ENCODE results near the gene PTS.
A peak's percentile ranks its signal among the peaks of the same experiment; 100 is the strongest.

The PTS gene

DNA sequence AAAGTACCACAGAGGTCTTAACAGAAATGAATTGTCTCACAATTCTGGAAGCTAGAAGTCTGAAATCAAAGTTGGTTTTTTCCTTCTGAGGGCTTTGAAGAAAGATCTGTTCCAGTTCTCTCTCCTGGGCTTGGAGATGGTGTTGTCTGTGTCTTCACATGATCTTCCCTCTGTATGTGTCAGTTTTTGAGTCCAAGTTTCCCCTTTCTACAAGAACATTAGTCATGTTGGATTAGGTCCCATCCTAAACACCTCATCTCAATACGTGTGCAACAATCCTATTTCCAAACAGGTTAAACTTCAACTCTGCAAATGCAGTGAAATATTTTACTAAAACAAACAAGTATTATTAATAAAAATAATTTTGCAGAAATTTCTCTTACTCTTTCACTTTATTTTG lies 3.1 kb upstream of the PTS start:
- peak; percentile 13 for DNase-seq

- no peak for DNase-seq
Measured at GRCh38 chr11:112223754-112224532, 2.3 kb upstream of the PTS start.

- no peak for DNase-seq
Measured at GRCh38 chr11:112225753-112226061, 521 bp upstream of the PTS start.

- DNase-seq, result peak; percentile 5
Measured at GRCh38 chr11:112226831-112227401, 688 bp downstream of the PTS start.

- no peak for DNase-seq
Measured at GRCh38 chr11:112227471-112227870, 1.2 kb downstream of the PTS start.

DNA sequence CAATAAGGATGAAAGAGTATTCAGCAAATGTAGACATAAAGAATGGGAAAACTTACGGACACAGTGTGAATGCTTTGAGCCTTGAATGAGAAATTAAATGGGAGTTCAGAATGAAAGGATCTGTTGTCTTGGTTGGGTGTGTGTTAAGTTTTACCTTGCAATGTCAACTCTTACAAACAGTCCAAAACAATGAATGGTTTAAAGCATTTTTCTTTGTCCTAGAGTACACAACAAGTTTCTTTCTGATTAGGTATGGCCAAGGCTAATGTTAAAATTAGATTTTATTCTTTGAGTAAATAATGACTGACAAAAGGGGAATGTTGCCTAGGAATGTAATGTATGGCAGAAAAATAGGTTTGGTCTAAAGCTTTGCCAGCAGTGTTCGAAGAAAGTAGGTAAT lies 2.5 kb downstream of the PTS start:
- DNase-seq, result no peak

DNA sequence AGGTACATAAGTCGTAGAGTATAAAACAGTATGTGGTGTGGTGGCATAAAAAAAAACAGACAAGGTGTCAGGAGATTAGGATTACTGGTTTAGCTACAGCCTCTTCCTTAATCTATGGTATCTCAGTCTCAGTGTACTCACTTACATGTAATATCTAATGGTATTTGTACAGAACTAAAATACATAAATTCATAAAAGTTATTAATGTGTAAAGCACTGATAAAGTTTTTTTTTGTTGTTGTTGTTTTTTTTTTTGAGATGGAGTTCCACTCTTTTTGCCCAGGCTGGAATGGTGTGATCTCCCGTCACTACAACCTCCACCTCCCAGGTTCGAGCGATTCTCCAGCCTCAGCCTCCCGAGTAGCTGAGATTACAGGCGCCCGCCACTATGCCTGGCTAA lies 2.9 kb downstream of the PTS start:
- DNase-seq, result no peak

DNA sequence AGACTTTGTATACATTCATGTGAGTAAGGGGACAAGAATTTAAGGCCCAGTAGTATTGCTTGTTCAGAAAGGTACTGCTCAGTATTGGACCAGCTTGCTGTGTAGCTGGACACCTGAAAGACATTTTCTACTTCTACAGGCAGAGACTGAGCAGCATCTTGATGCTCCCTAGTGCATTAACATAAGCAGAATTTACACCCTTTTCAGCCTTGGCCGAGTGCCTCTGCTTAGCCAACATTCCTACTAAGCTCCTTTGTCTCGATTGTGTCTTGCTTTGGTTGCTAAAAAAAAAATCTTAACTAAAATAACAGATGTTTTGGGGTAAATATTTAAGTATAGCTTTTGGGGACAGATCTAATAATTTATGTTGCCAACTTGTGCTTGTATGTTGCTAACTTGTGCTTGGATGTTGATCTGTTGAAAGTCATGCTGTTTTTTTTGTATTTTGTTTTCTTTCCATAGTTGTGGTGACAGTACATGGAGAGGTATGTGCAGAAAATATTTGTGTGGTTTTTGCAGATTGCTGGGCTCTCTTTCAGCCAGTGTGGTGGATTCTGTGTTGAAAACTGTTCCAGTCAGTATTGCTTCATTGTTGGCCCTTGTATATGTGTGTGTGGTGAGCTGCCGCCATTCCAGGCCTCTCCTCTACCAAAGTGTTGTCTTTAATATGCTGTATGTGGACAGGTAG lies 3.7 kb downstream of the PTS start:
- DNase-seq, result no peak

DNA sequence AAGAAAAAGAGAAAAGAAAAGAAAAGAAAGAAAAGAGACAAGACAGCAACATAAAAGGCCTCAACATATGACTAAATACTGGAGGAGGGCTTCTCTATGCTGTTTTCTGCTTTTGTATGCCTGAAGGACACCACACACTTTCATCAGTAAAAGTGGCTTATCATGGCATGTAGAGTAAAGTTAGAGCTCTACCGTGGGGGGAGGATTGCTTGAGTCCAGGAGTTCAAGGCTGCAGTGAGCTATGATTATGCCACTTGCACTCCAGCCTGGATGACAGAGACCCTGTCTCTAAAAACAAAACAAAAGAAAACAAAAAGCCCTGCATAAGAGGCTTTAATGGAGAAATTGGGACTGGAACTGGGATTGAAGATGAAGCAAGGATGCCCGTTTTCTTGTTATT lies 5.7 kb downstream of the PTS start:
- DNase-seq, result no peak

DNA sequence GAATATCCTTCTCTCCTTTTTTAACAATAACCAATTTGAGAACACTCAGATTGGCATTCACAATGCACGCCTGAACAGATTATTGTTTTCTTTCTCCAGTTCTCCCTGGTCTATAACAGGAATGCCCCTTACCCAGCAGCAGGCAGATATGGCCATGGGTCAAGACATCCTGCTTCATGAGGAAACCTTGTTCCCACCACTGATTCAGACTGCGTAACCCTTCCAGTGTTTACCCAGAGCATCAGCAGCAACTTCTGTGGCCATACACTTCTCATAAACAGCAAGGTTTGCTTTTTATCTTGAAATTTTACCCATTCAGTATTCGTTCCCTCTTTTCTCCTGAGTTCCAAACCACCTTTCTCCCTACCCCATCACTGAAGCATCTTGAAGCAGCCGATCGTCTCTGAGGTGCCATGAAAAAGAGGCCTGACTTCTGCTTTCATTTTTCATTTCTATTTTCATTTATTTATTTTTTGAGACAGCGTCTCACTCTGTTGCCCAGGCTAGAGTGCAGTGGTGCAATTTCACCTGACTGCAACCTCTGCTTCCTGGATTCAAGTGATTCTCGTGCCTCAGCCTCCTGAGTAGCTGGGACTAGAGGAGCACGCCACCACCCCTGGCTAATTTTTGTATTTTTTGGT lies 9.6 kb downstream of the PTS start:
- no peak for DNase-seq

GRCh38 chr11:112237451-112237850 lies 11.2 kb downstream of the PTS start:
- no peak for DNase-seq

- no peak for DNase-seq
Measured at GRCh38 chr11:112238041-112238440, 11.8 kb downstream of the PTS start.

DNA sequence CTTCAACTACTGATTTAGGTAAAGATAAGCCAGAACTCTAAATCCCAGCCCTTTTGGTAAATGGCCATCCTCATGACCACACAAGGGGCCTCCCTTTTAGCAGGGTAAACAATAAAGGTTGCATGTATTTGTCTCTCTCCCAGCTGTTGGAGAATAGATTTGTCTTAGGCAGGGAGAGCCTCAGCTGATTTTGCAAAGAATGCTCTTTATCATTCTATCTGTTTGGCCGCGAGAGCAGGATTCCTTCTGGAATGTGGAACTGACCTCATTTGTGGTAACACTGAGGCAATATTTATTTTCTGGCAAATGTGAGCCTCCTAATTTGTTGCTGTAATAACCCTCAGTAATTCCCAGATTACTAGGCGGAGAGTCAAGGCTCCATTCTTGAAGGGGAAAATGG lies 15.3 kb downstream of the PTS start:
- no peak for DNase-seq

DNA sequence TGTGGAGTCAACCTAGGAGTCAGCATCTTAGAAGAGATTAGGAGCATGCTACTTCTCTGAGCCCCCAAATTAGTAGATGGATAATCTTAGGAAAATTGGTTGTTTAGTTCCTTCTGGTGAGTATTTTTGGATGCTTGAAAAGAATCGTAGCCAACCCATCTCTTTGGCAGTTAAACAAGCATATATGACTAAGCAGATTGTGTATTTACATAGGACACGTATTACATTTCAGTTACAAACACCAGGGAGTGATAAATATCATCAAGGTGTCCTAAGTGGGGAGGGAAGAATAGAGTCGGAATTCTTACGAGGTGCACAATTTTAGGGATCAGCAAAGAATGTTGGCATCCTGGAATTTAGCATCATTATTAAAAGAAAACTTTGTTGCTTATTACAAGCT lies 21.0 kb downstream of the PTS start:
- no peak for DNase-seq

DNA sequence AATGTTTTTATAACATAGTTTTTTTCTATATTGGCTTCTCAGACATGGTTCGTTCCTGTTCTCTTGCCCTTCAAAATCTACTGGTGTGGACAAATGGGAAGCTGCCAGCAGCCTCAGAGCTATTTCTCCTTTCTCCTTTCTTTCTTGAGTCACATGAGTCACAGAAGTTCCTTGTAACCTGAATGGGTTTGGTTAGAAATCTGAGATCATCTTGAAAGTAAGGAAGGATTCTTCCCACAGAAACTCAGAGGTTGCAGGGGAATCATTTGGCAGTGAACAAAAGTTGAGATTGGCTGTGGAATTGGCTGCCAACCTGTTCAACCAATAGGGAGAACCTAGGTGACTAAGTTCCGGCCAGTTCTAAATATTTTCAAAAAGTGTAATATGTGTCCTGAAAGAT lies 22.0 kb downstream of the PTS start:
- peak; percentile 35 for DNase-seq

GRCh38 chr11:112249871-112250610 lies 23.8 kb downstream of the PTS start:
- no peak for DNase-seq

- no peak for DNase-seq
Measured at GRCh38 chr11:112253605-112254242, 27.5 kb downstream of the PTS start.

- DNase-seq, result peak; percentile 61
Measured at GRCh38 chr11:112255067-112255720, 29.0 kb downstream of the PTS start.

DNA sequence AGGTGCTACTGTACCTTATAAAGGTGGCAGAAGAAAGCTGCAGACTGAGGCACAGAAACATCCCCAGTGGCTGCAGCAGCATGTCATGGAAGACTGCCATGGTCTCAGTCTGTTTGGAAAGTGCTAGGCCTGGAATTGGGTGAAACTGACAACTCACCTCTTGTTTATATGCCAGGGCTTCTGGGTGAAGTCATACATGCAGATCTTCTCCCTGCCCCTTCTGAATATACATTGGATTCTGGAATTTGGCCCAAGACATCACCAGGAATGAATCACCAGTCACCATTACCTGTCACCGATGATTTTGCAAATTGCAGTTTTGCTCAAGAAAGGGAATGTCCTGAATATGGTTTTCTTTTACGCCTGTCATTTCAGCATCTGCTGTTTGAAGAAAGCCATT lies 34.3 kb downstream of the PTS start, which contains the start of gene PLET1:
Gene PLET1 (minus strand): TSS at position 371 of the 400 bp plus-strand sequence. CDS start 271 bp downstream, at position 100.
- DNase-seq, result no peak

GRCh38 chr11:112265659-112266409 lies 39.6 kb downstream of the PTS start:
- no peak for DNase-seq

DNA sequence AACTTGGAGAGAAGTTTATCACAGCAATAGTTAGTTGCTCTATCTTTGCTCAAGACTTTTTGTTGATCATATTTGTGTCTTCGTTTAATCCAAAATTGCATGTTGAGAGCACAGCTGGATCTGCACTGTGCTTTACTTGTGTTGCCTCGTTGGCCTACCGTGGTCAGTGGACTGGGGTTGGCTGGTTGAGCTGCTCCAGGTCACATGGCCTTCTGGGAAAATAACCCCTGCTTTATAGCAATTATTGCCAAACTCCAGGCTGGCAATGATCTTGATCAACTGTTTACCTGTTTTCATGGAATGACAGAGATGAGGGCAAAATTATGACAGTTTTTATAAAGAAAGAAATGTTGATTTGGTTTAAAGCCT lies 40.2 kb downstream of the PTS start:
- DNase-seq, result no peak

Measured in MV-4-11 (cell line).